Kidney (tissue), 14 donors: ENCODE data around the gene TEX29. TPM values are rescaled to one million over a fixed set of nuclear protein-coding genes. Genes with fewer than 3 reads are reported as not detected.
A peak's percentile ranks its signal among the peaks of the same experiment; 100 is the strongest.

Source experiments
- DNase-seq, 5 donors: peaks; one replicate each; pipeline ENCODE4 v3.0.0-alpha.2; 2013 to 2020
- FAIRE-seq: peaks from 2 replicates; lab custom pipeline; 2012; peaks lifted over from hg19 to GRCh38; lab: Jason Lieb, UNC
- H3K27ac ChIP-seq, 2 donors: one replicate each; pipeline ENCODE4 v1.7.0; 2013; ENCODE audit warnings: low read depth in 2 of 2, low read length in 2 of 2, inconsistent platforms in 1 of 2
- H3K27me3 ChIP-seq: one replicate; pipeline ENCODE4 v1.7.1; 2013; ENCODE audit warnings: low read length, inconsistent platforms; ENCODE audit not compliant: control insufficient read depth, insufficient read depth
- H3K36me3 ChIP-seq, 3 donors: one replicate each; pipeline versions ENCODE4 v1.7.0 to v1.7.1; 2013; ENCODE audit warnings: low read length in 3 of 3, control low read depth in 1 of 3, inconsistent platforms in 1 of 3; ENCODE audit not compliant: insufficient read depth in 3 of 3, control insufficient read depth in 2 of 3
- H3K4me1 ChIP-seq, 3 donors: one replicate each; pipeline versions ENCODE4 v1.7.0 to v1.7.1; 2013; ENCODE audit warnings: low read length in 3 of 3, inconsistent platforms in 1 of 3, low read depth in 1 of 3; ENCODE audit not compliant: control insufficient read depth in 2 of 3, insufficient read depth in 2 of 3
- H3K4me3 ChIP-seq, 3 donors: one replicate each; pipeline versions ENCODE4 v1.7.0 to v1.8.1; 2013; ENCODE audit warnings: low read length in 3 of 3, control low read depth in 1 of 3, inconsistent platforms in 1 of 3
- H3K9ac ChIP-seq, 3 donors: one replicate each; pipeline versions ENCODE4 v1.7.0 to v1.7.1; 2013; ENCODE audit warnings: low read length in 3 of 3, control low read depth in 1 of 3, inconsistent platforms in 1 of 3
- H3K9me3 ChIP-seq, 3 donors: one replicate each; pipeline versions ENCODE4 v1.7.0 to v1.7.1; 2013; ENCODE audit warnings: low read length in 3 of 3, control low read depth in 1 of 3, inconsistent platforms in 1 of 3; ENCODE audit not compliant: control insufficient read depth in 2 of 3, insufficient read depth in 1 of 3
- CTCF ChIP-seq: IDR thresholded peaks from 3 replicates; pipeline ENCODE4 v1.5.1; 2012; ENCODE audit warnings: mild to moderate bottlenecking, moderate library complexity, borderline replicate concordance; ENCODE audit not compliant: insufficient read depth; ENCODE audit errors: extremely low read depth
- intact Hi-C: fragments of 100-400 bp; cut with DNase I; formaldehyde crosslinking; loops from one replicate; pipeline ENCODE4 v1.11.1; 2022
- polyA plus RNA-seq: library from polyadenylated mRNA; stranded (reverse); fragments of 350-450 nt; fragmentation: Illumina TruSeq; extraction: RNeasy Lipid Tissue Mini Kit (QIAGEN cat#74804); gene quantifications from one replicate; pipeline ENCODE4 v1.2.3, GENCODE V29; 2014; ENCODE audit warnings: low read depth, low replicate concordance; ENCODE audit not compliant: insufficient read depth
- total RNA-seq: library from RNA; stranded (reverse); fragmentation: NEBNext Ultra II Directional; extraction: Animal tissue kit (Norgen Biotek cat#: 25700); gene quantifications from one replicate; pipeline ENCODE4 v1.2.1, GENCODE V29; 2021
- donor health status: control.
- donor health status: control.
- donor health status: control.
- donor health status: control.
- donor health status: control.
- donor health status: DM: yes; HTN: yes; CAD: no.
- donor health status: Normal renal cell carcinoma (clear cell type).

TEX29 gene
- total and polyA plus RNA-seq, 2 donors from 2014 or later, result not detected

DNA sequence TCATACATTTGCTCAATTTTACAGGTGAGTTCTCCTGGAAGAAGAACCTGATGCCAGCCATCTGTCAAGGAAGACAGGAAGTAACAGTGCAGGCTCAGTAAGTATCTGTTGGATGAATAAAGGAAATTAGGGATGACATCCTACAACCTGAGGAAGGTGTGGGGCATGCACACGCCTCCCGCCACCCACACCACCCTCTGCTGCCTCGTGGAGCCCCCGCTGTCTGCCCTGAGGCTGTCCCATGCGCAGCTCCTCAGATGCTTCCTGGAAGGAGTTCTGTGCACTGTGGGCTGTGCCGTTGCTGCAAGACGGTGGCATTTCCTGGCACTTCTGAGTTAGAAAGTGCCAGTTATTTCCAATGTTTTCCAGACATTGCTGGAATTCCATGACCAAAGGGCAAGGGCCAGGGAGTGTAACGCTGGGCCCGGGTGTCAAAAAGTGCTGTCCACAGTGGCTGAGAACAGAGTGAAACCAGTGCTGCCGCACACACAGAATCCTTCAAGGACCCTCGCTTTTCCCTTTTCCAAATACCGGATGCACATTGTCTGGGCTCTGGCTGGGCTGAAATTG is 4.2 kb upstream of the TEX29 start:
- H3K4me3 ChIP-seq, result no peak overlapping the region
- no peak overlapping the region for H3K27ac ChIP-seq
- intact Hi-C loops, result no loop called here
- H3K27me3 ChIP-seq, result no peaks in the 10 kb centered on the region
- FAIRE-seq (no peak), DNase-seq (no peak)
- H3K4me1 ChIP-seq, result no peaks in the 10 kb centered on the region
- TF ChIP-seq CTCF, result no peak
- no peaks in the 10 kb centered on the region for H3K36me3 ChIP-seq
- H3K9ac ChIP-seq, result no peak overlapping the region
- H3K9me3 ChIP-seq, result peaks cover 0 to 5% (median 0%) of the 10 kb centered on the region in 3 donors

DNA sequence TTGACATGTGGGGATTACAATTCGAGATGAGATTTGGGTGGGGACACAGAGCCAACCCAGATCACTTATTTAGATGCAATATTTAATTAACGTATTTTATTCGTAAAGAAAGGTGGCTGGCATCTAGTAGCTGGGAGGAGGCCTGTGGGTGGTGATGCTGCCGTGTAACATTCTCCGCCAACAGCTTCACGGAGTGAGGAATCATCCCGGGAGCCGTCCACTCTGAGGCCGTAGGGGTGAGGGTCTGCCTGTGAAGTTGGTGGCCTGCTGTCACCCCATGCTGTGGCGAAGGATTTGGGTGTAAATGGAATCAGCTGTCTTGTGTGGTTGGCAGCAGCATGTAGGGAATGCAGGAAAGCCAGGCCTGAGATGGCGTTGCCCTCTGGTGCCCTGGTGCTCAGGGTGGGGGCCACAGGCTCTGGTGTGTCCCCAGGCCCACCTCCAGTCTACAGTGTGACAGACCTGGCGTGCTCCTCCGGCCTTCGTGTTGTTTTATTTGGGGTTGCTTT is 3.3 kb upstream of the TEX29 start:
- H3K36me3 ChIP-seq, result no peaks in the 10 kb centered on the region
- no peaks in the 10 kb centered on the region for H3K27me3 ChIP-seq
- intact Hi-C loops, result no loop called here
- DNase-seq (peak in 1 of 5 donors; percentile 48), FAIRE-seq (no peak)
- H3K9me3 ChIP-seq, result peaks cover 0 to 5% (median 0%) of the 10 kb centered on the region in 3 donors
- H3K9ac ChIP-seq, result no peak overlapping the region
- H3K27ac ChIP-seq, result no peak overlapping the region
- H3K4me1 ChIP-seq, result no peaks in the 10 kb centered on the region
- TF ChIP-seq CTCF, result no peak
- no peak overlapping the region for H3K4me3 ChIP-seq

- Histone ChIP-seq H3K4me1 (no peaks in the 10 kb centered on the region), H3K27me3 (no peaks in the 10 kb centered on the region), H3K4me3 (no peak overlapping the region), H3K9ac (no peak overlapping the region), H3K27ac (no peak overlapping the region), H3K36me3 (no peaks in the 10 kb centered on the region), H3K9me3 (no peaks in the 10 kb centered on the region)
- intact Hi-C loops, result no loop called here
- TF ChIP-seq CTCF, result no peak
- peak in 1 of 5 donors; percentile 65 for DNase-seq
- FAIRE-seq, result no peak
Measured at GRCh38 chr13:111317571-111318345, 2.7 kb upstream of the TEX29 start.
